ENCODE measurements around the gene GSS.
"Not testable (repeated sequence)": the region's sequence is repeated elsewhere in the genome, so short reads cannot be mapped to it uniquely, and the experiment has no call there.

The GSS gene

GRCh38 chr20:34895465-34895864, 60.1 kb downstream of the GSS start:
- no peak for DNase-seq

DNA sequence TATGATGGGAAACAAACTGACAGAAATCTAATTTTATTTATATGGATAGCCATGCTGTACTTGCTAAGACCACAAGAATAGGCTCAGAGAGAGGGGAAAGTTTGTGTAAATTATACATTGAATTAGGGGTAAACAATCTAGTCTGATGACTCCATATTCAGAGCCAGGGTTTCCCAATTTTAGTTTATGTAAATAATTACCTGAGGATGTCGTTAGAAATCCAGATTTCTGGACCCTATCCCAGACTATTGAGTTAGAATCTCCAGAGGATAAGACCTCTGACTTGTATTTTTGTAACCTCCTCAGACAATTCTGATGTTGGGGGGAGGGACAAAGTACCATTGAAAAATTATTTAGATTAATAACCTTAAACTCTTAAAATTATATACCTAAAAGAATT, 60.9 kb downstream of the GSS start:
- no peak for DNase-seq

- no peak for DNase-seq
Observed at GRCh38 chr20:34892671-34893070, 62.9 kb downstream of the GSS start.

DNA sequence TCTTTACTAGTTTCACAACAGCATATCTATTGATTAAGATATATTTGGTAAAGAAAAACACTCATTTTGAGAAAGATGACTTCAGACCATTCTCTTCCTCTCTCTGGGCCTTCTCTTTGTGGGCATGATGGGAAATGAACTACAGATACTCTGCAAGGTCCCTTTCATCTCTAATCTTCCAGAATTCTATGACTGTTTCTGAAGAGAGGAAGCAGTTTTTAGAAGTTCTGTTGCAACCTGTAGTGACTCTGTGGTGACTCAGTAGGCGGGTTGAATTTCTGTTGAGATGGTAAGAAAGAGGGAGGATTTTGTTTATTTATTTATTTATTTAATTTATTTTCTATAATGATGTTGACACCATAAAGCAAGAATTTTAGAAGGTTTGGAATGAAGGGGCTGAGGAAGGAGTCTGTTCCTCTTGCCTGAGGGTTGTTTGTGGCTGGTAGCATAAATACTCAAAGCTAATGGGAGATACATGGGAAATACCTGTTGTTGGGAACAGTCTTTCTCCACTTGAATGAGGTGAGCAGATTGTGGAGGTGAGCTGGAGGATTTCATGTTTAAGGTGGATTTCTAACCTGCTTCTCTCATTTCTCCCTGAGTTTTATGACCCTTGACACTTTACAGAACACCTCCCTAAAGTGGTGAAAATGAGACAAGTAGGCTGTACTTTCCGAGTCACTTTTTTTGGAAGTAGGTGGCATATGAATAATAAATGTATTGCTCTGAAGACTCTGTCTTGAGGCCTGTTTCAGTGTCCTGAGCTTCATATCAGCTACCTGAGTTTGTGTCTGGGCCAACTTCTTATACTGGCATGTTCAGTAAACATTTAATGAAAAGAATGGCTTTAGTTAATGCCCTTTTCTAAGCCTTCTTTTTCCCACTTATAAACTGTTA, 64.2 kb downstream of the GSS start:
- no peak for DNase-seq

DNA sequence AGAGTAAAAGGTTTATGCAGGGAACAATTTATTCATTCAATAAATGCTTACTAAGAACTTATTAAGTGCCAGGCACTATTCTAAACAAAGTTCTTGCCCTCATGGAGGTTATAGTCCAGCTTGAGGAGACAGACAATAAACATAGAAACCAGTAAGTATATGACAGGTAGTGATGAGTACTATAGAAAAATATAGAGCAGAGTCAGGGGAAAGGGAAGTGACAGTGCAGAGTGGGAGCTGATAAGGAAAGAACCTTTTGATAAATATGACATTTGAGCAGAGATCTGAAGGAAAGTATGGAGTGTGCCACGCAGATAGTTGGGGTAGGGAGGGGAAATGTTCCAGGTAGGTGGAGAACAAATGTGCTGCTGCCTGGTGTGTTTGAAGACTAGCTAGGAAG, 67.1 kb downstream of the GSS start:
- no peak for DNase-seq

DNA sequence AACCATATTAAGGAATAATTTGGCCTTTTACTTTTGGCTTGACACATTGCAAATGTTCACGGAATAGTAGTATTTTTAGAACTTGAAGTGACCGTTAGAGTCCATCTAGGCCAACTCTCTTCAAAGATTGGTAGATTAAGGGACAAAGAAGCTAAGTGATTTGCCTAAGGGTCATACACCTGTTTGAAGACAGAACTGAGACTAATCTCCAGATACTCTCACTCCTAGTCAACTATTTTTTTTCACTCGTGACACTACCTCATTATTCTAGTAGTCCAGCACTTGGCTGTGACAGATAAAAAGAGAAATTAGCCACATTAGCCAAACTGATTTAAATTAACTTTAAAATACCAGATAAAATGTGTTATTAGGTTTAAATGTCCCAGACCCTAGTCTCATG, 68.6 kb downstream of the GSS start:
- DNase-seq = no peak

- no peak for DNase-seq
Observed at GRCh38 chr20:34886122-34886521, 69.5 kb downstream of the GSS start.

DNA sequence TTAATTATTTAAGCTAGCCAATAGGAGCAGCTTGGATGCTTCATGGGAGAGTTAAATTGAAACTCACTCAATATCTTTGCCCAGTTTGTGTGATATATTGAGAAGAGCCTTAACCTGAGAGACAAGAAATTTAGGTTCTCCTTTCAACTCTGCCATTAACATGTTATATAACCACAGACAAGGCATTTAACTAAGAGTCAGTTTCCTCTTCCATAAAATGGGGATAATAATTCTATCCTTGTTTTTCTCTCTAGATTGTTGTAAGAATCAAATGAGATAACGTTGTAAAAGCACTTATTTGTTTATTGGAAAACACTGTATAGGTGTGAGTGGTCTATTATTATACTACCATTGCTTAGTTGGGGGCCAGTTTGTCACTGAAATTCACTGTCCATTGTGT, 71.3 kb downstream of the GSS start:
- no peak for DNase-seq

- DNase-seq = no peak
Observed at GRCh38 chr20:34883809-34884208, 71.8 kb downstream of the GSS start.

- no peak for DNase-seq
Observed at GRCh38 chr20:34883087-34883688, 72.4 kb downstream of the GSS start.

- DNase-seq = no peak
Observed at GRCh38 chr20:34881689-34882088, 73.9 kb downstream of the GSS start.

DNA sequence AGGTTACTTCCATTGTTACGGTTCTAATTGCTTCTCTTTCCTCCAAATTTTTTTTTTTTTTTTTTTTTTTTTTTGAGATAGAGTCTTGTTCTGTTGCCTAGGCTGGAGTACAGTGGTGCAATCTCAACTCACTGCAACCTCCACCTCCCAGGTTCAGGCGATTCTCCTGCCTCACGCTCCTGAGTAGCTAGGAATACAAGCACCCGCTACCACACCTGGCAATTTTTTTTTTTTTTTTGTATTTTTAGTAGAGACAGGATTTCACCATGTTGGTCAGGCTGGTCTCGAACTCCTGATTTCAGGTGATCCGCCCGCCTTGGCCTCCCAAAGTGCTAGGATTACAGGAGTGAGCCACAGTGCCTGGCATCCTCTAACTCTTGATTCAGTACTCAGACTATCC, 74.6 kb downstream of the GSS start:
- not testable (repeated sequence) for DNase-seq

- no peak for DNase-seq
Observed at GRCh38 chr20:34880215-34880850, 75.3 kb downstream of the GSS start.

All from NCI-H2171 (cell line).